ENCODE measurements around the gene LRRC8A.

LRRC8A gene

DNA sequence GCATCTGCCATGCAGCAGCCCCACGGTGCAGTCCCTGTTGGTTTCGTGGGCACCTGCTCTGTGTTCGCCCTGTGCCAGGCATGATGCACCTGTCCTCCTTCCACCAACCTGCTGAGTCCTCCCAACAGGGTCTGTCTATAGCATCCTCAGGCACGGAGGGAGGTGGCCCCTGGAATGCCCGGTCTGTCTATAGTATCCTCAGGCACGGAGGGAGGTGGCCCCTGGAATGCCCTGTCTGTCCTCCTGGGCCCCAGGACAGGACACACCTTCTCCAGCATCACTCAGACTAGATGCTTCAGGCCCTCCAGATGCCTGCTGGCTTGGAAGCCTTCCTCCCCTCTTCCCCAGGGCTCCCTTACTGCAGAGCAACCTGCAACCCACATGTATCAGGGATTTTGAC, 29.0 kb downstream of the LRRC8A start (continued):
- no peak for TF ChIP-seq ZNF785 (tag by site-specific recombination; IDR thresholded peaks at IDR 0.05)
- no peak for TF ChIP-seq ZNF280C (tag by site-specific recombination; IDR thresholded peaks at IDR 0.05)

GRCh38 chr9:128911529-128912035, 29.6 kb downstream of the LRRC8A start:
- H3K9me3 ChIP-seq (ENCODE audit: control insufficient read depth, insufficient read depth, low read depth, low read length), result no peaks in the 10 kb centered on the region
- no peak overlapping the region for H3K27ac ChIP-seq (ENCODE audit: extremely low read depth, low read depth, low read length)
- H3K36me3 ChIP-seq (ENCODE audit: control insufficient read depth in 2 of 2, insufficient read depth in 1 of 2, low read length in 2 of 2), result peaks cover 0 to 64% of the 10 kb centered on the region in 2 experiments; a peak in 1 of 3 replicates
- CTCF ChIA-PET, result no interaction called here
- no peaks in the 10 kb centered on the region for H3K4me1 ChIP-seq (ENCODE audit: control insufficient read depth, insufficient read depth, low read length)
- POLR2A ChIA-PET, result no interaction called here
- H3K4me3 ChIP-seq (ENCODE audit: low read depth, low read length), result no peak overlapping the region
- TF ChIP-seq KLF9 (tag by site-specific recombination; IDR thresholded peaks at IDR 0.05; ENCODE audit: low read depth) (peak; percentile 69), ZNF202 (tag by site-specific recombination; IDR thresholded peaks at IDR 0.05; ENCODE audit: borderline replicate concordance) (no peak), EGR2 (tag by site-specific recombination; IDR thresholded peaks at IDR 0.05; ENCODE audit: low read depth) (peak; percentile 61), SALL2 (tag by site-specific recombination; IDR thresholded peaks at IDR 0.05; ENCODE audit: borderline replicate concordance) (no peak), KLF1 (tag by site-specific recombination; IDR thresholded peaks at IDR 0.05) (peak; percentile 70), HIC1 (tag by site-specific recombination; IDR thresholded peaks at IDR 0.05) (no peak), ZNF548 (tag by site-specific recombination; IDR thresholded peaks at IDR 0.05) (no peak), SP2 (tag by site-specific recombination; IDR thresholded peaks at IDR 0.05) (peak; percentile 42), GLIS1 (tag by site-specific recombination; IDR thresholded peaks at IDR 0.05) (peak; percentile 30; the same call in 1 of the 2 replicates), WT1 (tag by site-specific recombination; IDR thresholded peaks at IDR 0.05) (no peak), ZBTB1 (tag by site-specific recombination; IDR thresholded peaks at IDR 0.05) (no peak), ZNF266 (tag by site-specific recombination; IDR thresholded peaks at IDR 0.05; ENCODE audit: low read depth) (no peak), ZNF10 (tag by site-specific recombination; IDR thresholded peaks at IDR 0.05) (no peak), SP7 (tag by site-specific recombination; IDR thresholded peaks at IDR 0.05) (peak; percentile 72; the same call in 1 of the 2 replicates), ZFHX2 (tag by site-specific recombination; conservative IDR thresholded peaks at IDR 0.05) (peak; percentile 84), GLIS2 (tag by site-specific recombination; IDR thresholded peaks at IDR 0.05) (peak; percentile 48)
- TF ChIP-seq, protein P1, sequence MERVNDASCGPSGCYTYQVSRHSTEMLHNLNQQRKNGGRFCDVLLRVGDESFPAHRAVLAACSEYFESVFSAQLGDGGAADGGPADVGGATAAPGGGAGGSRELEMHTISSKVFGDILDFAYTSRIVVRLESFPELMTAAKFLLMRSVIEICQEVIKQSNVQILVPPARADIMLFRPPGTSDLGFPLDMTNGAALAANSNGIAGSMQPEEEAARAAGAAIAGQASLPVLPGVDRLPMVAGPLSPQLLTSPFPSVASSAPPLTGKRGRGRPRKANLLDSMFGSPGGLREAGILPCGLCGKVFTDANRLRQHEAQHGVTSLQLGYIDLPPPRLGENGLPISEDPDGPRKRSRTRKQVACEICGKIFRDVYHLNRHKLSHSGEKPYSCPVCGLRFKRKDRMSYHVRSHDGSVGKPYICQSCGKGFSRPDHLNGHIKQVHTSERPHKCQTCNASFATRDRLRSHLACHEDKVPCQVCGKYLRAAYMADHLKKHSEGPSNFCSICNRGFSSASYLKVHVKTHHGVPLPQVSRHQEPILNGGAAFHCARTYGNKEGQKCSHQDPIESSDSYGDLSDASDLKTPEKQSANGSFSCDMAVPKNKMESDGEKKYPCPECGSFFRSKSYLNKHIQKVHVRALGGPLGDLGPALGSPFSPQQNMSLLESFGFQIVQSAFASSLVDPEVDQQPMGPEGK (tag by site-specific recombination; IDR thresholded peaks at IDR 0.05), result peak; percentile 44; the same call in 1 of the 2 replicates
- TF ChIP-seq, protein P2, sequence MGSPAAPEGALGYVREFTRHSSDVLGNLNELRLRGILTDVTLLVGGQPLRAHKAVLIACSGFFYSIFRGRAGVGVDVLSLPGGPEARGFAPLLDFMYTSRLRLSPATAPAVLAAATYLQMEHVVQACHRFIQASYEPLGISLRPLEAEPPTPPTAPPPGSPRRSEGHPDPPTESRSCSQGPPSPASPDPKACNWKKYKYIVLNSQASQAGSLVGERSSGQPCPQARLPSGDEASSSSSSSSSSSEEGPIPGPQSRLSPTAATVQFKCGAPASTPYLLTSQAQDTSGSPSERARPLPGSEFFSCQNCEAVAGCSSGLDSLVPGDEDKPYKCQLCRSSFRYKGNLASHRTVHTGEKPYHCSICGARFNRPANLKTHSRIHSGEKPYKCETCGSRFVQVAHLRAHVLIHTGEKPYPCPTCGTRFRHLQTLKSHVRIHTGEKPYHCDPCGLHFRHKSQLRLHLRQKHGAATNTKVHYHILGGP (tag by site-specific recombination; IDR thresholded peaks at IDR 0.05), result no peak
- TF ChIP-seq, protein P3, sequence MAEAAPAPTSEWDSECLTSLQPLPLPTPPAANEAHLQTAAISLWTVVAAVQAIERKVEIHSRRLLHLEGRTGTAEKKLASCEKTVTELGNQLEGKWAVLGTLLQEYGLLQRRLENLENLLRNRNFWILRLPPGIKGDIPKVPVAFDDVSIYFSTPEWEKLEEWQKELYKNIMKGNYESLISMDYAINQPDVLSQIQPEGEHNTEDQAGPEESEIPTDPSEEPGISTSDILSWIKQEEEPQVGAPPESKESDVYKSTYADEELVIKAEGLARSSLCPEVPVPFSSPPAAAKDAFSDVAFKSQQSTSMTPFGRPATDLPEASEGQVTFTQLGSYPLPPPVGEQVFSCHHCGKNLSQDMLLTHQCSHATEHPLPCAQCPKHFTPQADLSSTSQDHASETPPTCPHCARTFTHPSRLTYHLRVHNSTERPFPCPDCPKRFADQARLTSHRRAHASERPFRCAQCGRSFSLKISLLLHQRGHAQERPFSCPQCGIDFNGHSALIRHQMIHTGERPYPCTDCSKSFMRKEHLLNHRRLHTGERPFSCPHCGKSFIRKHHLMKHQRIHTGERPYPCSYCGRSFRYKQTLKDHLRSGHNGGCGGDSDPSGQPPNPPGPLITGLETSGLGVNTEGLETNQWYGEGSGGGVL (tag by site-specific recombination; IDR thresholded peaks at IDR 0.05), result peak; percentile 63
- TF ChIP-seq, protein P4, sequence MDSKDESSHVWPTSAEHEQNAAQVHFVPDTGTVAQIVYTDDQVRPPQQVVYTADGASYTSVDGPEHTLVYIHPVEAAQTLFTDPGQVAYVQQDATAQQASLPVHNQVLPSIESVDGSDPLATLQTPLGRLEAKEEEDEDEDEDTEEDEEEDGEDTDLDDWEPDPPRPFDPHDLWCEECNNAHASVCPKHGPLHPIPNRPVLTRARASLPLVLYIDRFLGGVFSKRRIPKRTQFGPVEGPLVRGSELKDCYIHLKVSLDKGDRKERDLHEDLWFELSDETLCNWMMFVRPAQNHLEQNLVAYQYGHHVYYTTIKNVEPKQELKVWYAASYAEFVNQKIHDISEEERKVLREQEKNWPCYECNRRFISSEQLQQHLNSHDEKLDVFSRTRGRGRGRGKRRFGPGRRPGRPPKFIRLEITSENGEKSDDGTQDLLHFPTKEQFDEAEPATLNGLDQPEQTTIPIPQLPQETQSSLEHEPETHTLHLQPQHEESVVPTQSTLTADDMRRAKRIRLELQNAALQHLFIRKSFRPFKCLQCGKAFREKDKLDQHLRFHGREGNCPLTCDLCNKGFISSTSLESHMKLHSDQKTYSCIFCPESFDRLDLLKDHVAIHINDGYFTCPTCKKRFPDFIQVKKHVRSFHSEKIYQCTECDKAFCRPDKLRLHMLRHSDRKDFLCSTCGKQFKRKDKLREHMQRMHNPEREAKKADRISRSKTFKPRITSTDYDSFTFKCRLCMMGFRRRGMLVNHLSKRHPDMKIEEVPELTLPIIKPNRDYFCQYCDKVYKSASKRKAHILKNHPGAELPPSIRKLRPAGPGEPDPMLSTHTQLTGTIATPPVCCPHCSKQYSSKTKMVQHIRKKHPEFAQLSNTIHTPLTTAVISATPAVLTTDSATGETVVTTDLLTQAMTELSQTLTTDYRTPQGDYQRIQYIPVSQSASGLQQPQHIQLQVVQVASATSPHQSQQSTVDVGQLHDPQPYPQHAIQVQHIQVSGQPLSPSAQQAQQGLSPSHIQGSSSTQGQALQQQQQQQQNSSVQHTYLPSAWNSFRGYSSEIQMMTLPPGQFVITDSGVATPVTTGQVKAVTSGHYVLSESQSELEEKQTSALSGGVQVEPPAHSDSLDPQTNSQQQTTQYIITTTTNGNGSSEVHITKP (tag by site-specific recombination; IDR thresholded peaks at IDR 0.05), result peak; percentile 47; the same call in 1 of the 2 replicates

Data from HEK293 (cell line).